ENCODE results near the gene MALT1. TPM values are rescaled to one million over a fixed set of nuclear protein-coding genes. Genes with fewer than 3 reads are reported as not detected.
"Not testable (repeated sequence)": the region's sequence is repeated elsewhere in the genome, so short reads cannot be mapped to it uniquely, and the experiment has no call there.

MALT1 gene, protein sequence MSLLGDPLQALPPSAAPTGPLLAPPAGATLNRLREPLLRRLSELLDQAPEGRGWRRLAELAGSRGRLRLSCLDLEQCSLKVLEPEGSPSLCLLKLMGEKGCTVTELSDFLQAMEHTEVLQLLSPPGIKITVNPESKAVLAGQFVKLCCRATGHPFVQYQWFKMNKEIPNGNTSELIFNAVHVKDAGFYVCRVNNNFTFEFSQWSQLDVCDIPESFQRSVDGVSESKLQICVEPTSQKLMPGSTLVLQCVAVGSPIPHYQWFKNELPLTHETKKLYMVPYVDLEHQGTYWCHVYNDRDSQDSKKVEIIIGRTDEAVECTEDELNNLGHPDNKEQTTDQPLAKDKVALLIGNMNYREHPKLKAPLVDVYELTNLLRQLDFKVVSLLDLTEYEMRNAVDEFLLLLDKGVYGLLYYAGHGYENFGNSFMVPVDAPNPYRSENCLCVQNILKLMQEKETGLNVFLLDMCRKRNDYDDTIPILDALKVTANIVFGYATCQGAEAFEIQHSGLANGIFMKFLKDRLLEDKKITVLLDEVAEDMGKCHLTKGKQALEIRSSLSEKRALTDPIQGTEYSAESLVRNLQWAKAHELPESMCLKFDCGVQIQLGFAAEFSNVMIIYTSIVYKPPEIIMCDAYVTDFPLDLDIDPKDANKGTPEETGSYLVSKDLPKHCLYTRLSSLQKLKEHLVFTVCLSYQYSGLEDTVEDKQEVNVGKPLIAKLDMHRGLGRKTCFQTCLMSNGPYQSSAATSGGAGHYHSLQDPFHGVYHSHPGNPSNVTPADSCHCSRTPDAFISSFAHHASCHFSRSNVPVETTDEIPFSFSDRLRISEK
- 33.9 and 36.4 TPM in 2 replicates for total RNA-seq (2014; rRNA removed; shearing (Covaris generic))
- polyA plus RNA-seq (2014; cell fraction: nucleus; rRNA removed): 51.7 and 68.5 TPM in 2 replicates

DNA sequence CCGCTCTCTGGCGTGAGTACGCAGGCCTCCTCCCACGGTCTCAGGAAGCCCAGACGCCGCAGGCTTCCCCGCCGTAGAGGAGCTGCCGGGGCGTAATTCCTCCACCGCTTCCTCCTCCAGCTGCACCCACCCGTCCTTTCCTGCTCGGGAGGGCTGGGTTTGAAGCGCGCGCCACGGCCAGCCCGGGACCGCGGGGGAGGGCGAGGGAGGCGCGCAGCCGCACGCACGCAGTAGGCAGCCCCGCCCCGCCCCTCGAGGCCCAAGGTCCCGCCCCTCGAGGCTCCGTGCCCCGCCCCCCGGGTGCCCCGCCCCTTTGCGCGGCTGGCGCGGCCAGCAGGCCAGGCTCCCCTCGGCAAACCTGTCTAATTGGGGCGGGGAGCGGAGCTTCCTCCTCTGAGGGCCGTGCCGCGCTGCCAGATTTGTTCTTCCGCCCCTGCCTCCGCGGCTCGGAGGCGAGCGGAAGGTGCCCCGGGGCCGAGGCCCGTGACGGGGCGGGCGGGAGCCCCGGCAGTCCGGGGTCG lies at the start of gene MALT1:
TSS of gene MALT1 (plus strand) at position 355 of the 521 bp plus-strand sequence. CDS start 179 bp downstream, outside the sequence.
- peak; percentile 80 for DNase-seq (ENCODE audit: extremely low read depth, low read depth)

GRCh38 chr18:58624011-58624410 lies 47.3 kb upstream of the MALT1 start:
- no peak for DNase-seq (ENCODE audit: extremely low read depth, low read depth)

- no peak for DNase-seq (ENCODE audit: extremely low read depth, low read depth)
Measured at GRCh38 chr18:58625839-58626238, 45.4 kb upstream of the MALT1 start.

GRCh38 chr18:58630071-58630470 lies 41.2 kb upstream of the MALT1 start:
- DNase-seq (ENCODE audit: extremely low read depth, low read depth): no peak

- no peak for DNase-seq (ENCODE audit: extremely low read depth, low read depth)
Measured at GRCh38 chr18:58631301-58631700, 40.0 kb upstream of the MALT1 start.

DNA sequence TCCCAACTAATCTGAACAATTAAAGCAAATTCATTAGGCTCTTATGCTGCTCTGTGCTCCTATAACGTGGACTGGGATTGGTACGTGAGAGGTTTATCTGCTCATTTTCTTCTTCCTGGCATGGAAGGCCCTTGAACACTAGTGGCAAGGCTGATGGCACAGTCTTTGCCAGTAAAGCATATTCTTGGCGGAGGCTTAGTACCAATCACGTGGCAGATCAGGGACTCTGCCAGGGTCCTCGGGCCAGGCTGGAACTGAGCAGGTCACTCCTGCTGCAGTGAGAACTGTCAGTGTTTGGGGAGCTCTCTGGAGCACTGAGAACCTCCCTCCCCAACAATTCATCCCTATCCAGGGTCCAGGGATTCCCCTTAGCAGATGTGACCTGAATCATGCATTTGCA lies 38.7 kb upstream of the MALT1 start:
- DNase-seq (ENCODE audit: extremely low read depth, low read depth): no peak

GRCh38 chr18:58633874-58634273 lies 37.4 kb upstream of the MALT1 start:
- DNase-seq (ENCODE audit: extremely low read depth, low read depth): no peak

DNA sequence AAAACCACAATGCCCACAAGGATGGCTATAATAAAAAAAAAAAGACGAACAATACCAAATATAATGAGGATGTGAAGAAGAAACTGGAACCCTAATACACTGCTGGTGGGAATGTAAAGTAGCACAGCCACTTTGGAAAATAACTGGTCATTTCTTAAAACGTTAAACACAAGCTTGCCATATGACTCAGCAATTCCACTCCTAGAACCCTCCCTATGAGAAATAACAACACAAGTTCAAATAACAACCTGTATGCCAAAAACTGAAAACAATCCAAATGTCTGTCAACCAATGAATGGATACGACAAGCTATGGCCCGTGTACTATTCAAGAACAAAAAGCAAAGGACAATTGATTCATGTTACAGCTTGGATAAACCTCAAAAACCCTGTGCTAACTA lies 35.4 kb upstream of the MALT1 start:
- DNase-seq (ENCODE audit: extremely low read depth, low read depth): no peak

DNA sequence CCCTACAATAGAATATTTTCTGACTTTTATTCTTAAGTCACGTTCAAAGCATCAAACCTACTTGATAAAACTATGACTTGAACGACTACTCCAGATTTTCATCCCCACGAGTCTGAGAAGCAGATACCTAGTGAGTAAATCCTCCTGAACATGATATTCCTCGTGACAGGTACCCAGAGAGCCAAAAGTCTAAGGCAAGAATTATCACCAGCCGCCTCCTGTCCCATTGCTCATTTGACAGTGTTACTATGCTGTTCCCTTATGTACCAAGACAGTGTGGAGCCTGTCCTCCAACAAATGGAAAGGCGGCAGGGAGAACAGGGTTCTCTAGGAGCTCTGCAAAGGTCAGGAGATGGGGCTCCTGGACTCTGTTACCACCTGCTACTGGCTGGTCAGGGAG lies 34.1 kb upstream of the MALT1 start:
- DNase-seq (ENCODE audit: extremely low read depth, low read depth): no peak

- no peak for DNase-seq (ENCODE audit: extremely low read depth, low read depth)
Measured at GRCh38 chr18:58637946-58638345, 33.3 kb upstream of the MALT1 start.

DNA sequence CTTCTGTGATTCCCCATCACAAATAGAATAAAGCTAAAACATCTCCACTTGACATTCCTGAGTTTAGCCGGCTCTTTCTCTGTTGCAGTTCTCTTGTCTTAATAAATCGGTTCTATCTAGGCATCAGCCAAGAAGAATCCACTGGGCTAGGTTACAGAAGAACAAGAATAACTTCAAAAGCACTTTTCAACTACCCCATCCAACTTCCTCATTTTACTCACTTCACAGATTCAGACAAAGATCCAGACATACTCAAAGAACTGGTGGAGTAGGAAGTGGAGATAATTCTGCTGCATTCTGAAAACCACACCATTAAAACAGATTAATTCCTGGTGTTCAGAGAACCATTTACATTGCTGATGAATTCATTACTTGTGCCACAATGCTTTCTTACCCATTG lies 32.8 kb upstream of the MALT1 start:
- DNase-seq (ENCODE audit: extremely low read depth, low read depth): no peak

DNA sequence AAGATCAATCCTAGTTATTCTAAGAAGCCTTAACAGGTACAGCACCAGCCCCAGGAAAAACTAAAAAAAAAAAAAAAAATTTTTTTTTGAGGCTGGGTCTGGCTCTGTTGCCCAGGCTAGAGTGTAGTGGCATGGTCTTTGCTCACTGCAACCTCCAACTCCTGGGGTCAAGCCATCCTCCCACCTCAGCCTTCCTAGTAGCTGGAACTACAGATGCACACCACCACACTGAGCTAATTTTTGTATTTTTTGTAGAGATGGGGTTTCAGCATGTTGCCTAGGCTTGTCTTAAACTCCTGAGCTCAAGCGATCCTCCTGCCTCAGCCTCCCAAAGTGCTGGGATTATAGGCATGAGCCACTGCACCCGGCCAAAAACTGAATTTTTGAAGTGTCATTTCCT lies 32.0 kb upstream of the MALT1 start:
- DNase-seq (ENCODE audit: extremely low read depth, low read depth): no peak

DNA sequence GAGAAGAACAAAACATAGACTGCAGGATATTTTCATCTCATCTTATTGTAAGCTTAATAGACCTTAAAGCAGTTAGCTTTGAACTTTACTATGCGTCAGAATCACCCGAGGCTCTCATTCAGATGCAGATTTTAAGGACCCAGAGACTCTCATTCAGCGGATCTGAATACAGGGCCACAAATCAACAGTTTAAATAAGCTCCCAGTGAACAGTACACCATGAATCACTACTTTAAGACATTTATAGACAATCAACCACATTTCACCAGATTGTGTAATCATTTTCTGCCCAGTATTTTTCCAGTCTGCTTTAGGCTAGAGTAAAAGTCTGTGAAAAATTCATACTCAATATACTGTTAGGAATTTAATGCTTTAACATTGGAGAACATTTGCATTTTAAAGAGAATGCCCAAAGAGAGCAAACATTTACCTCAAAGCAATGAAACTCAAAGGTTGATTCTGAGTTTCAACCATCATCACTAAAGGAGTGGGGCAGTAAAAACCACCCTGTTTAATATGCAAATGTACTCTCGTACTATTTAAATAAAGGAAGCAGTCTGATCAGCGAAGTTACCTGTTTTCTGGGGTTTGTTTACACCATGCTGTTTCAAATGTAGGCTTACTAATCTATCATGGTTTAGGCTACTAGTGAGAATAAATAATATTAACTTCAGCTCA lies 31.4 kb upstream of the MALT1 start:
- DNase-seq (ENCODE audit: extremely low read depth, low read depth): peak; percentile 43

- no peak for DNase-seq (ENCODE audit: extremely low read depth, low read depth)
Measured at GRCh38 chr18:58640428-58640805, 30.8 kb upstream of the MALT1 start.

GRCh38 chr18:58640891-58641610 lies 30.2 kb upstream of the MALT1 start:
- no peak for DNase-seq (ENCODE audit: extremely low read depth, low read depth)

GRCh38 chr18:58643557-58643956 lies 27.7 kb upstream of the MALT1 start:
- not testable (repeated sequence) for DNase-seq (ENCODE audit: extremely low read depth, low read depth)

GRCh38 chr18:58645398-58645797 lies 25.9 kb upstream of the MALT1 start:
- no peak for DNase-seq (ENCODE audit: extremely low read depth, low read depth)

DNA sequence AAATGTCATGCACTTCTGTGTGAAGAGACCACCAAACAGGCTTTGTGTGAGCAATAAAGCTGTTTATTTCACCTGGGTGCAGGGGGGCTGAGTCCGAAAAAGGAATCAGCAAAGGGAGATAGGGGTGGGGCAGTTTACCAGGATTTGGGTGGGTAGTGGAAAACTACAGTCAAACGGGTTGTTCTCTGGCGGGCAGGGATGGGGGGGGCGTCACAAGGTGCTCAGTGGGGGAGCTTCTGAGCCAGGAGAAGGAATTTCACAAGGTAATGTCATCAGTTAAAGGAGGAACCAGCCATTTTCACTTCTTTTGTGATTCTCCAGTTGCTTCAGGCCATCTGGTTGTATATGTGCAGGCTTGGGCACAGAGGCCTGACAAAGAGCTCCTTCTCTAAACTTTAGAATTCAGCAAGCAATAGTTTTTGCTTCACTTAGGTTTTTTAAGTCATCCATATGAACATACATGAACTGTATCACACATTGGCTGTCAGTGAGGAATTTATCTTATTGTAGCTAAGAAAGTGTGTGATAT lies 24.9 kb upstream of the MALT1 start:
- DNase-seq (ENCODE audit: extremely low read depth, low read depth): no peak

DNA sequence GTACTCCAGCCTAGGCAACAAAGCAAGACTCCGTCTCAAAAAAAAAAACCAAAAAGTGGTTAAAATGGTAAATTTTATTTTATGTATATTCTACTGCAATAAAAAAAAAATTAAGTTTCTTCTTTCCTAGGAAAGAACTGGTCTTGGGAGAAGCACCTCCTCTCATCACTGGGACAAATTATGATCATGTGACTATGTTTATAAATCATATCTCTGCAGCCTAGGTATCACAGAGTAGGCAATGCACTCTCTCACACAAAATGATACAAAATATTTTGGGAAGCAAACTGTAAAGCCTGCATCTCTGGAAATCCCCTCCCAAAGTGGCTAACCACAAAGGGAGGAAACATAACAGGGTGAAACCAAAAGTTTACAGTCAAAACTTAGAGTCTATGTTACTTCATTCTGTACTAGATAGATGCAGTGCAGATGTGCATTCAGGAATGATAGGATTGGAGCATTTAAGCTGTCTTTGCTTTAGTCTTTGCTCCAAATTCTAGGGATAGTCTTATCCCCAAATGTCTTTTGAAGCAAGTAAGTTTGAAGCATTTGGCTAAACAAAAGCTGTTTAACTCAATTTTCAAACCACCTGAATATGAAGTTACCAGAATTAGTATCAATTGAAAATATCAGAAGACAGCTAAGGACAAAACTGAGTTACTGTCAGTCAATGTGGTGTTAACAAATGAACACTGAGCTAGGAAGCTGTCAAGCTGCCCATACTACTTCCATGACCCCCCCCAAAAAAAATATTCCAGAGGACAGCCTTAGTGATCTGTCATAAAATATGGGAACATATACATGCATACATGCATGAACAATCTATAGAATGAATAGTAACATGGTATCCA lies 21.1 kb upstream of the MALT1 start:
- DNase-seq (ENCODE audit: extremely low read depth, low read depth): no peak
